ENCODE results near the gene DUSP22. TPM values are rescaled to one million over a fixed set of nuclear protein-coding genes. Genes with fewer than 3 reads are reported as not detected.

DUSP22 gene
- total and polyA plus RNA-seq, 2 experiments from 2014 or later: 12.8 to 36.8 TPM

GRCh38 chr6:352896-353470 lies 60.7 kb downstream of the DUSP22 start (continued):
- TF ChIP-seq ZNF114 (CRISPR knock-in tag; IDR thresholded peaks at IDR 0.05): no peak

- H2AFZ ChIP-seq: no peak overlapping the region
- TF ChIP-seq EZH2 (IDR thresholded peaks at IDR 0.05; ENCODE audit: low read depth, unreplicated experiment) (no peak), CREB1 (CRISPR knock-in tag; IDR thresholded peaks at IDR 0.05; ENCODE audit: low read depth) (no peak), REST (IDR thresholded peaks at IDR 0.05; ENCODE audit: unreplicated experiment) (no peak), POLR2AphosphoS5 (IDR thresholded peaks at IDR 0.05; ENCODE audit: low read depth) (no peak), STAT1 (IDR thresholded peaks at IDR 0.05; ENCODE audit: unreplicated experiment) (no peak), ZNF114 (CRISPR knock-in tag; IDR thresholded peaks at IDR 0.05) (no peak), JUNB (IDR thresholded peaks at IDR 0.05; ENCODE audit: unreplicated experiment) (no peak), EZH2phosphoT487 (IDR thresholded peaks at IDR 0.05; ENCODE audit: unreplicated experiment) (no peak), ZNF462 (CRISPR knock-in tag; IDR thresholded peaks at IDR 0.05) (no peak), CTCF (conservative IDR thresholded peaks at IDR 0.05; ENCODE audit: low read depth in 2 of 2) (no peak)
Measured at GRCh38 chr6:353642-354614, 61.6 kb downstream of the DUSP22 start.

More at GRCh38 chr6:353642-354614, 61.6 kb downstream of the DUSP22 start:
- ATAC-seq (no peak; the same call in 2 of the 3 replicates), DNase-seq (ENCODE audit: low spot score) (no peak)
- Histone ChIP-seq H3K27ac (ENCODE audit: low read depth) (no peak overlapping the region), H3K4me1 (ENCODE audit: insufficient read depth) (no peaks in the 10 kb centered on the region), H3K36me3 (ENCODE audit: insufficient read depth) (peaks cover 6% of the 10 kb centered on the region; the same call in 1 of the 2 replicates), H3K27me3 (ENCODE audit: insufficient read depth) (no peaks in the 10 kb centered on the region), H3K9me2 (ENCODE audit: insufficient read depth) (no peaks in the 10 kb centered on the region), H4K20me1 (replicated peaks; ENCODE audit: insufficient read depth) (peaks cover 7% of the 10 kb centered on the region), H3F3A (replicated peaks; ENCODE audit: low read depth) (no peaks in the 10 kb centered on the region), H3K4me2 (no peak overlapping the region), H3K4me3 (no peak overlapping the region), H3K79me2 (replicated peaks; ENCODE audit: insufficient read depth) (no peaks in the 10 kb centered on the region)
- Mint-ChIP-seq H3K9me3 (peaks cover 100% of the 10 kb centered on the region), H3K27ac (no peak overlapping the region), H3K36me3 (ENCODE audit: low read depth) (peaks cover 31% of the 10 kb centered on the region), H3K4me1 (peaks cover 11% of the 10 kb centered on the region), H3K27me3 (ENCODE audit: insufficient read depth, low read depth, poor library complexity) (peaks cover 19% of the 10 kb centered on the region), H3K4me3 (no peak overlapping the region)
